GM18867 (cell line): ENCODE measurements around the gene LIN9.
A peak's percentile ranks its signal among the peaks of the same experiment; 100 is the strongest.
"Not testable (repeated sequence)": the region's sequence is repeated elsewhere in the genome, so short reads cannot be mapped to it uniquely, and the experiment has no call there.

Source experiments
- ATAC-seq: cut with Tn5 transposase; IDR thresholded peaks from one replicate; pipeline ENCODE4 v1.9.1; 2021; ENCODE audit warnings: mild to moderate bottlenecking, moderate library complexity; ENCODE audit not compliant: unreplicated experiment

The LIN9 gene

GRCh38 chr1:226217273-226217672, 91.7 kb downstream of the LIN9 start:
- ATAC-seq: no peak

GRCh38 chr1:226216056-226216455, 92.9 kb downstream of the LIN9 start:
- ATAC-seq: no peak

GRCh38 chr1:226215239-226215638, 93.7 kb downstream of the LIN9 start:
- no peak for ATAC-seq

- ATAC-seq: no peak
Observed at GRCh38 chr1:226212545-226212944, 96.4 kb downstream of the LIN9 start.

GRCh38 chr1:226211181-226211821, 97.7 kb downstream of the LIN9 start:
- ATAC-seq: no peak

- ATAC-seq: no peak
Observed at GRCh38 chr1:226210571-226211176, 98.3 kb downstream of the LIN9 start.

- no peak for ATAC-seq
Observed at GRCh38 chr1:226209307-226210059, 99.5 kb downstream of the LIN9 start.

- ATAC-seq: no peak
Observed at GRCh38 chr1:226207048-226207447, 101.9 kb downstream of the LIN9 start.

GRCh38 chr1:226204198-226204597, 104.8 kb downstream of the LIN9 start:
- ATAC-seq: no peak

GRCh38 chr1:226203655-226204054, 105.3 kb downstream of the LIN9 start:
- ATAC-seq: no peak

- no peak for ATAC-seq
Observed at GRCh38 chr1:226203240-226203639, 105.7 kb downstream of the LIN9 start.

GRCh38 chr1:226202666-226203065, 106.3 kb downstream of the LIN9 start:
- not testable (repeated sequence) for ATAC-seq

- no peak for ATAC-seq
Observed at GRCh38 chr1:226202246-226202645, 106.7 kb downstream of the LIN9 start.

GRCh38 chr1:226201029-226201593, 107.9 kb downstream of the LIN9 start:
- ATAC-seq: no peak

GRCh38 chr1:226199971-226200370, 109.0 kb downstream of the LIN9 start:
- no peak for ATAC-seq

GRCh38 chr1:226195144-226195543, 113.8 kb downstream of the LIN9 start:
- no peak for ATAC-seq

GRCh38 chr1:226187380-226187779, 121.6 kb downstream of the LIN9 start:
- no peak for ATAC-seq

- no peak for ATAC-seq
Observed at GRCh38 chr1:226187019-226187322, 122.0 kb downstream of the LIN9 start.

- peak; percentile 94 for ATAC-seq
Observed at GRCh38 chr1:226186124-226187018, 122.6 kb downstream of the LIN9 start, which contains the start of gene ACBD3. Gene ACBD3, minus strand, starts transcription at chr1:226186741. Its CDS starts 66 bp downstream, at chr1:226186675.

GRCh38 chr1:226185141-226186036, 123.6 kb downstream of the LIN9 start:
- ATAC-seq: no peak
